ENCODE data around the gene TUBGCP3.

TUBGCP3 gene

GRCh38 chr13:112525356-112525945, 62.5 kb downstream of the TUBGCP3 start:
- H3K36me3 ChIP-seq (ENCODE audit: insufficient read depth, low read length) = peaks cover 51% of the 10 kb centered on the region
- H3K27me3 ChIP-seq (ENCODE audit: insufficient read depth, low read length) = no peaks in the 10 kb centered on the region
- no peak overlapping the region for H3K4me3 ChIP-seq (ENCODE audit: low read length)
- no peak overlapping the region for H3K27ac ChIP-seq (ENCODE audit: low read depth, low read length)
- no peaks in the 10 kb centered on the region for H3K9me3 ChIP-seq (ENCODE audit: insufficient read depth, low read depth, low read length)
- 94% methylated on average over 7 of the region's 7 CpGs for WGBS
- no peak overlapping the region for H3K9ac ChIP-seq (ENCODE audit: low read depth, low read length)
- no peaks in the 10 kb centered on the region for H3K4me1 ChIP-seq (ENCODE audit: insufficient read depth, low read length)

- 95% methylated on average over 5 of the region's 5 CpGs for WGBS
- Histone ChIP-seq H3K9me3 (ENCODE audit: insufficient read depth, low read depth, low read length) (no peaks in the 10 kb centered on the region), H3K36me3 (ENCODE audit: insufficient read depth, low read length) (peaks cover 76% of the 10 kb centered on the region), H3K27ac (ENCODE audit: low read depth, low read length) (no peak overlapping the region), H3K4me3 (ENCODE audit: low read length) (no peak overlapping the region), H3K4me1 (ENCODE audit: insufficient read depth, low read length) (no peaks in the 10 kb centered on the region), H3K27me3 (ENCODE audit: insufficient read depth, low read length) (no peaks in the 10 kb centered on the region), H3K9ac (ENCODE audit: low read depth, low read length) (no peak overlapping the region)
Observed at GRCh38 chr13:112522578-112522977, 65.4 kb downstream of the TUBGCP3 start.

- H3K4me3 ChIP-seq (ENCODE audit: low read length) = no peak overlapping the region
Observed at GRCh38 chr13:112521073-112521685, 66.8 kb downstream of the TUBGCP3 start.

GRCh38 chr13:112519517-112520060, 68.4 kb downstream of the TUBGCP3 start:
- no peaks in the 10 kb centered on the region for H3K9me3 ChIP-seq (ENCODE audit: insufficient read depth, low read depth, low read length)
- no peak overlapping the region for H3K9ac ChIP-seq (ENCODE audit: low read depth, low read length)
- no peaks in the 10 kb centered on the region for H3K4me1 ChIP-seq (ENCODE audit: insufficient read depth, low read length)
- no peaks in the 10 kb centered on the region for H3K27me3 ChIP-seq (ENCODE audit: insufficient read depth, low read length)
- no peak overlapping the region for H3K4me3 ChIP-seq (ENCODE audit: low read length)
- 97% methylated on average over 20 of the region's 20 CpGs for WGBS
- H3K36me3 ChIP-seq (ENCODE audit: insufficient read depth, low read length) = peaks cover 90% of the 10 kb centered on the region
- H3K27ac ChIP-seq (ENCODE audit: low read depth, low read length) = no peak overlapping the region

More at GRCh38 chr13:112521073-112521685, 66.8 kb downstream of the TUBGCP3 start:
- Histone ChIP-seq H3K9me3 (ENCODE audit: insufficient read depth, low read depth, low read length) (no peaks in the 10 kb centered on the region), H3K27ac (ENCODE audit: low read depth, low read length) (no peak overlapping the region), H3K4me1 (ENCODE audit: insufficient read depth, low read length) (no peaks in the 10 kb centered on the region), H3K9ac (ENCODE audit: low read depth, low read length) (no peak overlapping the region), H3K36me3 (ENCODE audit: insufficient read depth, low read length) (peaks cover 78% of the 10 kb centered on the region), H3K27me3 (ENCODE audit: insufficient read depth, low read length) (no peaks in the 10 kb centered on the region)
- 90% methylated on average over 3 of the region's 3 CpGs for WGBS

DNA sequence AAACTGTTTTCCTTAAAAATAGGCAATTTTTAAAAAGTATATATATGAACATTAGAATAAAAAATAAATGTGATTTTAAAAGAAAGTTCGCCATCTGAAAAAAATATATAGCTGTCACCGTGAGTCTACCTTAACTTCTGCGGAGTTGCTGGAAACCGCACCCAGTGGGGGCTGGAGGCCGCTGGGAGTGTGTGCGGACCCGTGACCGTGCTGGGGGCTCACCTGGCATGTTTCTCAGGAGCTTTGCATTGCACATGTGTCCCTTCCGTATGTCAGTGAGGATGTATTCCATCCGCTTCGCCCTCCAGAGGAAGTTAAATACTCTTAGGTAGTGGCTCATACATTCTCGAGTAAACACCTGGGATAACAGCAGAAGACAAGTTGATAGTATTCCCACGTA, 71.7 kb downstream of the TUBGCP3 start:
- Histone ChIP-seq H3K9me3 (ENCODE audit: insufficient read depth, low read depth, low read length) (no peaks in the 10 kb centered on the region), H3K36me3 (ENCODE audit: insufficient read depth, low read length) (peaks cover 69% of the 10 kb centered on the region), H3K9ac (ENCODE audit: low read depth, low read length) (no peak overlapping the region), H3K27ac (ENCODE audit: low read depth, low read length) (no peak overlapping the region), H3K27me3 (ENCODE audit: insufficient read depth, low read length) (no peaks in the 10 kb centered on the region), H3K4me1 (ENCODE audit: insufficient read depth, low read length) (no peaks in the 10 kb centered on the region), H3K4me3 (ENCODE audit: low read length) (no peak overlapping the region)
- 94% methylated on average over 13 of the region's 13 CpGs for WGBS

DNA sequence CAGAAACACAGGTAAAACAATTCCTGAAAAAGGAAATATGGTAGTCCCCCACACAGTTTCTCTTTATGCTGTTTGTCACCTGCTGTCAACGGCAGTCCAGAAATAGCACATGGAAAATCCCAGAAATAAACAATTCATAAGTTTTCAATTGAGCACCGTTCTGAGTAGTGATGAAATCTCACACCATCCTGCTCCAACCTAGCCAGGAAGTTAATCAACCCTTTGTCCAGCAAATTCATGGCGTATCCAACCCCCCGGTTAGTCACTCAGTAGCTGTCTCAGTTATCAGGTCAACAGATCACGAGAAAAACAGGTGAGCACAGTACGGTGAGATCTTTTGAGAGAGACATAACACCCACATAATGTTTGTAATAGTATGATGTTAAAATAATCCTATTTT, 74.2 kb downstream of the TUBGCP3 start:
- Histone ChIP-seq H3K36me3 (ENCODE audit: insufficient read depth, low read length) (peaks cover 57% of the 10 kb centered on the region), H3K27ac (ENCODE audit: low read depth, low read length) (no peak overlapping the region)
- WGBS = 97% methylated on average over 6 of the region's 6 CpGs

DNA sequence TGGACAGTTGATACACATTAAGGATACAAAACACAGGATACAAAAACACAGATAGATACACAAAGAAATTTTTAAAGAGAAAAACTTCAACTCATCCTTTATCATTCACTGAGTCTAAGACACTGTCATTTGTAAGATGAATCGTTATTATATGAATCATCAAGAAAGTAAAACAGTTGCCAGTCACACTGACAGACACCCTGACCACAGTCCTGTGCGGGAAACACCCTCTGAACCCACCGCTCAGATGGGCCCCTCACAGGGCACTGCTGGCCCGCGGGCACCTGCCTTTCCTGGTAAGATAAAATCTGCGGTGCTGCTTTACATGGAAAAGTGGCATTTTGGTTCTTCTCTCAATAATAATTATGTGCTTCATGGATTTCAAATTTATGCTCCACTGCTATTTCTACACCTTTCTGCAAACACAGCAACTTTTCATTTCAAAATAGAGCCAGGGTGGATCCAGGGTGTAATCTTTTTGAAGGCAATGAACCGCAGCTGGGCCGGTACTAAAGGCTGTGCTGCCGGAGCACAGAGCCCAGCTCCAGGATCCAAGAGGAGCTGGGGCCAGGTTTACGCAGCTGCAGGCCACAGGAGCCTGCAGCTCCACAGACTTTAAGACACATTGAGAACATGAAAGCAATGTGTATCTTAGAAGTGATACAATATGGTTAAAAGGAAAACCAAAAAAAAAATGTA, 76.8 kb downstream of the TUBGCP3 start:
- Histone ChIP-seq H3K9ac (ENCODE audit: low read depth, low read length) (no peak overlapping the region), H3K9me3 (ENCODE audit: insufficient read depth, low read depth, low read length) (no peaks in the 10 kb centered on the region), H3K36me3 (ENCODE audit: insufficient read depth, low read length) (peaks cover 44% of the 10 kb centered on the region), H3K4me3 (ENCODE audit: low read length) (no peak overlapping the region), H3K27me3 (ENCODE audit: insufficient read depth, low read length) (no peaks in the 10 kb centered on the region), H3K4me1 (ENCODE audit: insufficient read depth, low read length) (no peaks in the 10 kb centered on the region; the same call in 1 of the 2 replicates), H3K27ac (ENCODE audit: low read depth, low read length) (no peak overlapping the region)
- 94% methylated on average over 10 of the region's 10 CpGs for WGBS

More for the DNA sequence above, 74.2 kb downstream of the TUBGCP3 start:
- no peaks in the 10 kb centered on the region for H3K9me3 ChIP-seq (ENCODE audit: insufficient read depth, low read depth, low read length)
- no peak overlapping the region for H3K4me3 ChIP-seq (ENCODE audit: low read length)
- H3K27me3 ChIP-seq (ENCODE audit: insufficient read depth, low read length) = no peaks in the 10 kb centered on the region
- no peak overlapping the region for H3K9ac ChIP-seq (ENCODE audit: low read depth, low read length)
- no peaks in the 10 kb centered on the region; the same call in 1 of the 2 replicates for H3K4me1 ChIP-seq (ENCODE audit: insufficient read depth, low read length)

- 67% methylated on average over 13 of the region's 15 CpGs for WGBS
- Histone ChIP-seq H3K27ac (ENCODE audit: low read depth, low read length) (peak overlapping the region; percentile 10; the same call in 1 of the 2 replicates), H3K9ac (ENCODE audit: low read depth, low read length) (no peak overlapping the region)
Observed at GRCh38 chr13:112510002-112510780, 77.8 kb downstream of the TUBGCP3 start.

DNA sequence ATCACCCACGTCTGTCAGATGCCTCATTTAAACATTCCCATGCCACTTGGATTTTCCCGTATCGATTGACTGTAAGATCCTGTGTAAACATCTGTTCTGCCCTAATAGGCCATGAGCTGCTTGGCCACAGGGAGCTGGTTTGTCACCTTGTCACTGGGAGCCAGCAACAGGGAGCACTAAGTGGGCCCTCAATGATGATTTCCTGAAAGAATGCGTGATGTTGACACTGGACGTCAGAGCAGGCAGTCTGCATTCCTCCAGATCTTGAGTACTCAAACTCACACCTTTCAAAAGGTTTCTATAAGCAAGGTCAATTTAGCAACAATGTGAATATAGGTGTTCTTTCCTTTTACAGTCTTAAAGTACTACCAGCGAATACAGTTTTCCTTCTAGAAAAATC, 78.8 kb downstream of the TUBGCP3 start:
- peaks cover 40% of the 10 kb centered on the region for H3K36me3 ChIP-seq (ENCODE audit: insufficient read depth, low read length)
- no peaks in the 10 kb centered on the region for H3K27me3 ChIP-seq (ENCODE audit: insufficient read depth, low read length)
- H3K9ac ChIP-seq (ENCODE audit: low read depth, low read length) = no peak overlapping the region
- H3K4me3 ChIP-seq (ENCODE audit: low read length) = no peak overlapping the region
- H3K4me1 ChIP-seq (ENCODE audit: insufficient read depth, low read length) = no peaks in the 10 kb centered on the region; the same call in 1 of the 2 replicates
- H3K27ac ChIP-seq (ENCODE audit: low read depth, low read length) = no peak overlapping the region
- 93% methylated on average over 6 of the region's 6 CpGs for WGBS
- no peaks in the 10 kb centered on the region for H3K9me3 ChIP-seq (ENCODE audit: insufficient read depth, low read depth, low read length)

More at GRCh38 chr13:112510002-112510780, 77.8 kb downstream of the TUBGCP3 start:
- peaks cover 41% of the 10 kb centered on the region for H3K36me3 ChIP-seq (ENCODE audit: insufficient read depth, low read length)
- H3K27me3 ChIP-seq (ENCODE audit: insufficient read depth, low read length) = no peaks in the 10 kb centered on the region
- no peaks in the 10 kb centered on the region for H3K9me3 ChIP-seq (ENCODE audit: insufficient read depth, low read depth, low read length)
- H3K4me1 ChIP-seq (ENCODE audit: insufficient read depth, low read length) = no peaks in the 10 kb centered on the region; the same call in 1 of the 2 replicates
- no peak overlapping the region for H3K4me3 ChIP-seq (ENCODE audit: low read length)

DNA sequence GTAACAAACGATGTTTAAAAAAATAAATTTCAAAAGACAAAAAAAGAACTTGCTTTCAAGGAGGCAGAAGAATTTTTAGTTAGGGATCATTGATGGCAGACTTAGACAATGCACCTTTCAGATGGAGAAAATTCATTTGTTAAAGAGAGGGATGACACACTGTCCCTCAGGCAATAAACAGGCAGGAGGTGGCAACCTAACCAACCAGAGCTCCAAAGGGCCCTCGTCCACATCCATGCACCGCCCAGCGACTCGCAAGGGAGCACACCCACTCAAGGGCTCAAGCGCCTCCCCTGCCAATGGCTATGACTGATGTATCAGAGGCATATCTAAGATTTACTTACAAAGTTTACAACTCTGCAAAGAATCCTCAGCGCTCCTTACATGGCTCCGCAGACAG, 81.9 kb downstream of the TUBGCP3 start:
- 89% methylated on average over 8 of the region's 8 CpGs for WGBS
- no peak overlapping the region for H3K9ac ChIP-seq (ENCODE audit: low read depth, low read length)
- H3K9me3 ChIP-seq (ENCODE audit: insufficient read depth, low read depth, low read length) = no peaks in the 10 kb centered on the region
- H3K27ac ChIP-seq (ENCODE audit: low read depth, low read length) = no peak overlapping the region
- peaks cover 59% of the 10 kb centered on the region for H3K36me3 ChIP-seq (ENCODE audit: insufficient read depth, low read length)
- no peak overlapping the region for H3K4me3 ChIP-seq (ENCODE audit: low read length)
- H3K27me3 ChIP-seq (ENCODE audit: insufficient read depth, low read length) = no peaks in the 10 kb centered on the region
- H3K4me1 ChIP-seq (ENCODE audit: insufficient read depth, low read length) = no peaks in the 10 kb centered on the region; the same call in 1 of the 2 replicates
